Measurements from ENCODE around the gene CEP85. TPM values are rescaled to one million over a fixed set of nuclear protein-coding genes. Genes with fewer than 3 reads are reported as not detected.

Gene CEP85
- total and polyA plus RNA-seq, 10 of the 15 experiments (the other 5 are each of a cell fraction or from before 2014, with no cell fraction given), result 8.4 to 26.8 (median 21.5) TPM

DNA sequence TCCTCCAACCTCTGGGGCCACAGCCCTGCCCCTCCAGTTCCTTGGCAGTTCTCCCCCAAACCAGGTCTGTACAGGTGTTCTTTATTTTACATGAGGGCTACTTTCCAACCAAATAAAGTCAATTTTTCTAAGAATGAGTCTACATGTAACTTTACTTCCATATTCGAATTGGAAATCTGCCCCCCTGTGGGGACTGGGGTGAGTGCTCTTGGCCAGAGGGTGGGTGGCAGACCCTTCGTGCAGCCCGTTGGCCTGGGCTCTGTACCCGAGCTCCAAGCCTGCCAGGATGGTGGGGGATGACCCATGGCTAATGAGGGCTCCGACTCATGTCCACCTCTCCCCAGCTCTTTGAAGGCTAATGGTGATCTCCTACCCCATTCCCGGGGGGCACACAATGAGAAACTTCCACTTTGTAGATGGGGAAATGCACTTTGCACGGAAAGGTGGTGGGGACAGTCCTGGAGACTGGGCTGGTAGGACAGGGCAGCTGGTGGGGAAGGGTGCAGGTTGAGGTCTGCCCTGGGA, 44.2 kb upstream of the CEP85 start:
- Histone ChIP-seq H3K36me3 (ENCODE audit: control insufficient read depth in 2 of 2, insufficient read depth in 2 of 2, low read length in 1 of 2) (no peaks in the 10 kb centered on the region), H3K79me2 (ENCODE audit: control insufficient read depth, insufficient read depth, low read length) (no peaks in the 10 kb centered on the region), H3K27me3 (replicated peaks in 1 of 2; ENCODE audit: control insufficient read depth in 2 of 2, insufficient read depth in 2 of 2, low read length in 1 of 2) (no peaks in the 10 kb centered on the region), H3K4me1 (ENCODE audit: control insufficient read depth, insufficient read depth, low read length) (no peaks in the 10 kb centered on the region), H4K20me1 (ENCODE audit: control insufficient read depth, insufficient read depth) (no peaks in the 10 kb centered on the region), H3K4me3 (no peak overlapping the region), H2AFZ (ENCODE audit: control insufficient read depth, low read depth, low read length) (no peak overlapping the region), H3K9ac (ENCODE audit: control insufficient read depth, insufficient read depth, low read length) (no peak overlapping the region), H3K4me2 (ENCODE audit: control insufficient read depth, insufficient read depth) (no peak overlapping the region), H3K27ac (ENCODE audit: control insufficient read depth, insufficient read depth) (no peak overlapping the region), H3K9me3 (replicated peaks; ENCODE audit: control insufficient read depth, insufficient read depth, low read length) (no peaks in the 10 kb centered on the region)
- DNase-seq (ENCODE audit: low read depth, low spot score) (no peak), ATAC-seq (no peak), FAIRE-seq (no peak)
- TF ChIP-seq ZBTB11 (CRISPR knock-in tag; IDR thresholded peaks at IDR 0.05), result no peak
- no peak for TF ChIP-seq IKZF2 (IDR thresholded peaks at IDR 0.05)
- no peak for TF ChIP-seq FOXM1 (IDR thresholded peaks at IDR 0.05; ENCODE audit: low read depth, low read length)
- TF ChIP-seq, protein P1, sequence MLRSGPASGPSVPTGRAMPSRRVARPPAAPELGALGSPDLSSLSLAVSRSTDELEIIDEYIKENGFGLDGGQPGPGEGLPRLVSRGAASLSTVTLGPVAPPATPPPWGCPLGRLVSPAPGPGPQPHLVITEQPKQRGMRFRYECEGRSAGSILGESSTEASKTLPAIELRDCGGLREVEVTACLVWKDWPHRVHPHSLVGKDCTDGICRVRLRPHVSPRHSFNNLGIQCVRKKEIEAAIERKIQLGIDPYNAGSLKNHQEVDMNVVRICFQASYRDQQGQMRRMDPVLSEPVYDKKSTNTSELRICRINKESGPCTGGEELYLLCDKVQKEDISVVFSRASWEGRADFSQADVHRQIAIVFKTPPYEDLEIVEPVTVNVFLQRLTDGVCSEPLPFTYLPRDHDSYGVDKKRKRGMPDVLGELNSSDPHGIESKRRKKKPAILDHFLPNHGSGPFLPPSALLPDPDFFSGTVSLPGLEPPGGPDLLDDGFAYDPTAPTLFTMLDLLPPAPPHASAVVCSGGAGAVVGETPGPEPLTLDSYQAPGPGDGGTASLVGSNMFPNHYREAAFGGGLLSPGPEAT (IDR thresholded peaks at IDR 0.05; ENCODE audit: low read depth), result no peak
- no peak for TF ChIP-seq ASH2L (IDR thresholded peaks at IDR 0.05; ENCODE audit: borderline replicate concordance, low read depth)
- TF ChIP-seq, protein P2, sequence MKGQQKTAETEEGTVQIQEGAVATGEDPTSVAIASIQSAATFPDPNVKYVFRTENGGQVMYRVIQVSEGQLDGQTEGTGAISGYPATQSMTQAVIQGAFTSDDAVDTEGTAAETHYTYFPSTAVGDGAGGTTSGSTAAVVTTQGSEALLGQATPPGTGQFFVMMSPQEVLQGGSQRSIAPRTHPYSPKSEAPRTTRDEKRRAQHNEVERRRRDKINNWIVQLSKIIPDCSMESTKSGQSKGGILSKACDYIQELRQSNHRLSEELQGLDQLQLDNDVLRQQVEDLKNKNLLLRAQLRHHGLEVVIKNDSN (IDR thresholded peaks at IDR 0.05; ENCODE audit: borderline replicate concordance, extremely low read length, insufficient read depth, low read depth, low read length), result no peak
- CTCF ChIA-PET, result interaction anchor here (1.1 to 1.4 kb wide), 4 partner anchors 10 to 46 kb away, joined by 3 read pairs; partner anchors contain the start of gene ZNF593
- intact Hi-C loops (cut with micrococcal nuclease; ENCODE audit: unreplicated experiment) (no loop called here), in situ Hi-C loops (cut with MboI) (no loop called here)
- POLR2A ChIA-PET, result no interaction called here
- RAD21 ChIA-PET (ENCODE audit: unreplicated experiment), result no interaction called here
- 55% methylated on average over 7 of the region's 7 CpGs for WGBS (ENCODE audit: insufficient coverage, insufficient replicate concordance, low lambda C conversion rate, missing lambda C conversion rate)
- SMC1A ChIA-PET (ENCODE audit: uncharacterized antibody, unreplicated experiment), result interaction anchor here (0.7 kb wide), 1 partner anchor 44 kb away, joined by 3 read pairs; no protein-coding TSS in a partner anchor
- no TSS peak for BruUV-seq (replicated peaks)
